Panc1 (cell line): ENCODE results near the gene ST3GAL6. TPM values are rescaled to one million over a fixed set of nuclear protein-coding genes. Genes with fewer than 3 reads are reported as not detected.

Experiments
- ATAC-seq: fragments of 200-7000 bp; cut with Tn5 transposase; 2 replicates; pipeline ENCODE4 v1.9.1; 2020; ENCODE audit warnings: mild to moderate bottlenecking, moderate library complexity
- BruUV-seq: library from RNA; stranded (reverse); fragments of 400-500 nt; replicated peaks from 2 replicates; lab custom pipeline; 2021; lab: Mats Ljungman, UMichigan
- CTCF ChIA-PET: fragments of 300-600 bp; sonication (Branson Sonifier 250); formaldehyde crosslinking; loops from one replicate; lab custom pipeline; 2022; ENCODE audit warnings: antibody characterized with exemption; lab: Charles Lee
- POLR2A ChIA-PET: fragments of 300-600 bp; sonication (Branson Sonifier 250); formaldehyde crosslinking; loops from one replicate; lab custom pipeline; 2022; ENCODE audit warnings: antibody characterized with exemption; lab: Charles Lee
- DNase-seq: peaks from one replicate; pipeline ENCODE4 v3.0.0-alpha.2; 2010; ENCODE audit warnings: low read depth, low spot score
- H3K27ac ChIP-seq: 2 replicates; pipeline ENCODE4 v1.5.1; 2011; ENCODE audit warnings: mild to moderate bottlenecking, low read length, inconsistent platforms
- H3K27me3 ChIP-seq: fragments of 200-500 bp; sonication (Bioruptor generic); 2 replicates; pipeline ENCODE4 v1.6.0; 2014; ENCODE audit warnings: low read length, inconsistent platforms; ENCODE audit not compliant: control insufficient read depth, insufficient read depth
- H3K36me3 ChIP-seq: fragments of 200-500 bp; sonication (Bioruptor generic); 2 replicates; pipeline ENCODE4 v1.5.1; 2014; ENCODE audit warnings: inconsistent platforms, mild to moderate bottlenecking, low read length, moderate library complexity; ENCODE audit not compliant: control insufficient read depth, insufficient read depth
- H3K4me1 ChIP-seq: 2 replicates; pipeline ENCODE4 v1.5.1; 2011; ENCODE audit warnings: inconsistent platforms, mild to moderate bottlenecking, low read length, moderate library complexity; ENCODE audit not compliant: control insufficient read depth, insufficient read depth
- H3K4me3 ChIP-seq, 2 experiments: 2 replicates each; pipeline ENCODE4 v1.5.1; 2011 to 2012; ENCODE audit warnings: low read depth in 2 of 2, low read length in 2 of 2, mild to moderate bottlenecking in 2 of 2, inconsistent platforms in 1 of 2, moderate library complexity in 1 of 2
- H3K9me3 ChIP-seq: fragments of 200-500 bp; sonication (Bioruptor generic); 2 replicates; pipeline ENCODE4 v1.5.1; 2014; ENCODE audit warnings: low read depth, mild to moderate bottlenecking, inconsistent platforms, low read length, moderate library complexity; ENCODE audit not compliant: control insufficient read depth, insufficient read depth
- CTCF ChIP-seq: fragments of 450-650 bp; IDR thresholded peaks from 2 replicates; pipeline ENCODE4 v1.5.1; 2017; ENCODE audit warnings: mild to moderate bottlenecking
- POLR2AphosphoS5 ChIP-seq: IDR thresholded peaks from 2 replicates; pipeline ENCODE4 v1.6.1; 2012; ENCODE audit warnings: mild to moderate bottlenecking, low read depth, low read length, moderate library complexity
- SIN3A ChIP-seq: IDR thresholded peaks from 2 replicates; pipeline ENCODE4 v1.6.1; 2012; ENCODE audit warnings: low read depth, mild to moderate bottlenecking, low read length, moderate library complexity, borderline replicate concordance; ENCODE audit not compliant: insufficient read depth
- TCF7L2 ChIP-seq: IDR thresholded peaks from 2 replicates; pipeline ENCODE4 v1.6.1; 2011; ENCODE audit warnings: mild to moderate bottlenecking, low read depth, low read length, inconsistent platforms
- in situ Hi-C: cut with HindIII; loops from 2 replicates; pipeline ENCODE4 v1.10.0; 2016; ENCODE audit warnings: low sequenced_read_pairs, low pct_unique_long_range_greater_than_20kb
- intact Hi-C: fragments of 100-400 bp; cut with micrococcal nuclease; formaldehyde crosslinking; loops from one replicate; pipeline ENCODE4 v1.10.0; 2022; ENCODE audit not compliant: unreplicated experiment
- total RNA-seq: library from RNA; stranded (reverse); gene quantifications from one replicate; pipeline ENCODE4 v1.2.1, GENCODE V29; 2021; ENCODE audit not compliant: unreplicated experiment
- TF ChIP-seq, protein P1 (sequence below), 2 experiments: IDR thresholded peaks; 2 replicates each; pipeline ENCODE4 v1.6.1; 2011 to 2012; ENCODE audit warnings: low read depth in 2 of 2, control low read depth in 1 of 2, low read length in 1 of 2, mild to moderate bottlenecking in 1 of 2, moderate library complexity in 1 of 2; ENCODE audit not compliant: insufficient read depth in 1 of 2

The ST3GAL6 gene
- total RNA-seq, 1 experiment from 2014 or later: 0.15 TPM

DNA sequence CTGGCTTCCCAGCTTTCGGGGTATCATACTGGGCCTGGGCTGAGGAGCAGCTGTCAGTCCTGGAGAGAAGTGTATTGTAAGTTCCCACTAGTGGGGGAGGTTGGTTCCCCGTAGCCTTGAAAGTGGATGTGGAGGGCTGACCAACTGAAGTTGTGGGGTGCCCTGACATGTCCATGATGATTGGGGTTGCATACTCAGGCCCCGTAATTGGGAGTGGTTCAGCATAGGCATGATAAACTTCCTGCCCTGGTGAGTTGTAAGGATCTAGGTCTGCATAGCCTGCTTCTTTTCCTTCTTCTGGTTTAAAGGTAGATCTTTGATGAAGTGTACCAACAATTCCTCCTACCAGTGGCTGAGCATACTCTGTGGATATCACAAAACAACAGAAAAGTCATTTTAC lies 36.3 kb downstream of the ST3GAL6 start:
- in situ Hi-C loops (no loop called here), intact Hi-C loops (no loop called here)
- H3K4me1 ChIP-seq: no peaks in the 10 kb centered on the region
- no peak for DNase-seq
- no peaks in the 10 kb centered on the region for H3K27me3 ChIP-seq
- no peak for TF ChIP-seq POLR2AphosphoS5
- TF ChIP-seq SIN3A: no peak
- no peak overlapping the region for H3K27ac ChIP-seq
- no TSS peak for BruUV-seq
- ATAC-seq: no peak
- H3K9me3 ChIP-seq: no peaks in the 10 kb centered on the region
- POLR2A ChIA-PET: no interaction called here
- CTCF ChIA-PET: no interaction called here
- no peak overlapping the region for H3K4me3 ChIP-seq
- peaks cover 5% of the 10 kb centered on the region; the same call in 1 of the 2 replicates for H3K36me3 ChIP-seq

GRCh38 chr3:98800401-98800800 lies 37.3 kb downstream of the ST3GAL6 start:
- ChIA-PET POLR2A (no interaction called here), CTCF (no interaction called here)
- in situ Hi-C loops: no loop called here

More at GRCh38 chr3:98800401-98800800, 37.3 kb downstream of the ST3GAL6 start:
- TF ChIP-seq CTCF (no peak), SIN3A (no peak), POLR2AphosphoS5 (no peak), TCF7L2 (no peak)
- TF ChIP-seq, protein P1, sequence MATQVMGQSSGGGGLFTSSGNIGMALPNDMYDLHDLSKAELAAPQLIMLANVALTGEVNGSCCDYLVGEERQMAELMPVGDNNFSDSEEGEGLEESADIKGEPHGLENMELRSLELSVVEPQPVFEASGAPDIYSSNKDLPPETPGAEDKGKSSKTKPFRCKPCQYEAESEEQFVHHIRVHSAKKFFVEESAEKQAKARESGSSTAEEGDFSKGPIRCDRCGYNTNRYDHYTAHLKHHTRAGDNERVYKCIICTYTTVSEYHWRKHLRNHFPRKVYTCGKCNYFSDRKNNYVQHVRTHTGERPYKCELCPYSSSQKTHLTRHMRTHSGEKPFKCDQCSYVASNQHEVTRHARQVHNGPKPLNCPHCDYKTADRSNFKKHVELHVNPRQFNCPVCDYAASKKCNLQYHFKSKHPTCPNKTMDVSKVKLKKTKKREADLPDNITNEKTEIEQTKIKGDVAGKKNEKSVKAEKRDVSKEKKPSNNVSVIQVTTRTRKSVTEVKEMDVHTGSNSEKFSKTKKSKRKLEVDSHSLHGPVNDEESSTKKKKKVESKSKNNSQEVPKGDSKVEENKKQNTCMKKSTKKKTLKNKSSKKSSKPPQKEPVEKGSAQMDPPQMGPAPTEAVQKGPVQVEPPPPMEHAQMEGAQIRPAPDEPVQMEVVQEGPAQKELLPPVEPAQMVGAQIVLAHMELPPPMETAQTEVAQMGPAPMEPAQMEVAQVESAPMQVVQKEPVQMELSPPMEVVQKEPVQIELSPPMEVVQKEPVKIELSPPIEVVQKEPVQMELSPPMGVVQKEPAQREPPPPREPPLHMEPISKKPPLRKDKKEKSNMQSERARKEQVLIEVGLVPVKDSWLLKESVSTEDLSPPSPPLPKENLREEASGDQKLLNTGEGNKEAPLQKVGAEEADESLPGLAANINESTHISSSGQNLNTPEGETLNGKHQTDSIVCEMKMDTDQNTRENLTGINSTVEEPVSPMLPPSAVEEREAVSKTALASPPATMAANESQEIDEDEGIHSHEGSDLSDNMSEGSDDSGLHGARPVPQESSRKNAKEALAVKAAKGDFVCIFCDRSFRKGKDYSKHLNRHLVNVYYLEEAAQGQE (IDR thresholded peaks at IDR 0.05; ENCODE audit: insufficient read depth in 1 of 2, low read depth in 2 of 2, low read length in 1 of 2): no peak
- no peak for DNase-seq
- Histone ChIP-seq H3K4me1 (no peaks in the 10 kb centered on the region), H3K36me3 (peaks cover 5% of the 10 kb centered on the region; the same call in 1 of the 2 replicates), H3K9me3 (no peaks in the 10 kb centered on the region), H3K4me3 (no peak overlapping the region), H3K27ac (no peak overlapping the region), H3K27me3 (no peaks in the 10 kb centered on the region)
- intact Hi-C loops: no loop called here
- no peak for ATAC-seq
- no TSS peak for BruUV-seq
